GM18526 (cell line): ENCODE results near the gene UMODL1.
A peak's percentile ranks its signal among the peaks of the same experiment; 100 is the strongest.

Experiments used
- POLR2A ChIP-seq: IDR thresholded peaks from 3 replicates; pipeline ENCODE4 v1.6.1; 2011; ENCODE audit not compliant: insufficient read length; ENCODE audit errors: extremely low read depth

UMODL1 gene

GRCh38 chr21:42094811-42095210, 23.7 kb downstream of the UMODL1 start:
- TF ChIP-seq POLR2A: no peak

DNA sequence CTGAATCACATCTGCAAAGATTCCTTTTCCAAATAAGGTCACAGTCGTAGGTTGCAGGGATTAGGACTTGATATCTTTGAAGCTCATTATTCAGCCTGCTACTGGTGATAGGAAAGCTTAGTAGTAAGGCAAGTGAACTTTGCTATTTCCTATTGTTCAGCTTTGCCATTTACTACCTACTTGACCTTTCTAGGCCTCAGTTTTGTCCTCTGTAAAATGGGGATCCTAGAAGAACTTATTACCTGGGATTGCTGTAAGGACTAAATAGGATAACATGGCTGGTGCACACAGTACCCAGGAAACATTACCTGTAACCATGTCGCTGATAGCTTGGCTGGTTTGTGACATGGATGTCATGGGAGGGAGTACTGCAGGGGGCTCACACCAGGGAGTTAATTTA, 24.5 kb downstream of the UMODL1 start:
- TF ChIP-seq POLR2A: no peak

GRCh38 chr21:42096566-42096965, 25.4 kb downstream of the UMODL1 start:
- TF ChIP-seq POLR2A: no peak

DNA sequence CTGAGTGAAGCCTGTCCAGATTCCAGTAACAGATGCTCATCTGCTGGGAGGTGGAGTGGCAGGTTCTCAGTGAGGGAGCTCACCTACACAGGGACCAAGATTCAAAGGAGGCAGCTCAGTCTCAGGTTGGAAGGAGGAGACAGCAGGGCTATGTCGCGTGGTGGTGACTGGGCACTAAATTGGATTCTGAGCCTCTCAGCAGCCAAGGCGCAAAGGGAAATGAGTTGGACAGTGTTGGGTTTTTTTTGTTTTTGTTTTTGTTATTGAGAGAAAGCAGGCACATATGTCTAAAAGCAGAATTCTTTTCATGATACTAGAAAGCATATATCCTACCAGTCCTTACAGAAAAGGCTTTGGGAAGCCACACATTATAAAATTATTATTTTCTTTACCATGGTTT, 26.2 kb downstream of the UMODL1 start:
- TF ChIP-seq POLR2A: no peak

DNA sequence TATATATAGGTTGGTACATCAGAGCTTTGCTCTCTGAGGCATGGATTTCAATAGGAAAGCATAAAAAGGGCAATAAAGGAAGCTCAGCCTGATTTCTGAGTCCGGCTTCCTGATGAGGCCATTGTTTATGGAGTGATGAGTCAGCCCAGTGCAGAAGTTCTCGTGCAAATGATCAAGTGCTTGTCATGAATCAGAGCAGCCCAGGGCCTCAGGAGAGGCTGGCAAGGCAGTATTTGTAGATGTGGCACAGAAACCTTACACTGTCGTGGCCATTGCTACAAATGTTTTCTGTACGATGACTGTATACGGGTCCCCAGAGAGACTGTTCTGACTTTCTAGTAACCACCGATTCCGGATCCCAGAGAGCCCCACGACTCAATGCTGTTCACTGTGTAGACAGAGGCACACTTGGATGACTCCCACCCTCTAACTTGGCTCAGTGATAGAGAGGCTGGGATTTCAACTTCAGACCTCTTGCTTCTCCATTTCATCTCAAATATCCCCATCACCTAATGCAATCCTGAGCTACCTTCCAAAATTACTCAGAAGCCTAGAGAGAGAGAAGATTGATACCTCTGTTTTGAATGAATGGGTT, 26.8 kb downstream of the UMODL1 start:
- no peak for TF ChIP-seq POLR2A

DNA sequence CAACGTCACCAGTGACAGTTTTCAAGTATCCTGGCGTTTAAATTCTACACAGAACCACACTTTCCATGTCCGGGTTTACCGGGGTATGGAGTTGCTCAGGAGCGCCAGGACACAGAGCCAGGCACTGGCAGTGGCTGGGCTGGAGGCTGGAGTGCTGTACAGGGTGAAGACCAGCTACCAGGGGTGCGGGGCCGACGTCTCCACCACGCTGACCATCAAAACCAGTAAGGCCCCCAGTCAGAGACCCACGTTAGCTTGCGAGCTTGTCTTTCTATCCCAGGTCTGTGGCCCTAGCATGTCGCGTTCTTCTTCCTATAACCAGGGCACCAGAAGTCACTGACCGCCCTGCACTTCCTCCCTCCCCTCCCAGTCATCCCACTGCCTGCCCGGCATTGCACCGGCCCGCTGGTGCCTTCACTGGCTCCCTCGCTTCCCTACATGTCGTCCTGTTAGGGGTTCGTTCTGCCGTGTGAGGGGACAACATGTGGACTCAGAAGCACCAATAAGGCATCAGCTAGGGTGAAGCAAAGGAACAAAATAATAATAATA, 27.9 kb downstream of the UMODL1 start:
- no peak for TF ChIP-seq POLR2A

DNA sequence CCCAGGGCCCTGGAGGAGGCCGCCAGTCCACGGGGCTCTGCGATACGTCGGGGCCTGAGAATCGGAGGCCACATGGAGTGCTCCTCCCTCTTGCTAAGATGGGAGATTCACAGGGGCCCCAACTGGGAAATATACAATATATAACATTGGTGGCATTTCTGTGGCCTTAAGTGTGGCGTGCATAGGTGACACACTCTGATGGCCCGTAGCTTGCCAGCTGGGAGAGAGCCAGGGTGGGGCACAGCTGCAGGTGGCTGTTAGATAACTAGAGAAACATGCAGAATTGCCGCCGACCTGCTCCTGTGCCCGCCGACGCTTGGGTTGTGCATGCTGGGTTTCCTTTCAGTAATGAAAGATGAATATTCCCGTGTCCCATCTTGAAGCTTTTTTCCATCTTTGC, 30.1 kb downstream of the UMODL1 start:
- TF ChIP-seq POLR2A: no peak

- TF ChIP-seq POLR2A: no peak
Observed at GRCh38 chr21:42102076-42102475, 31.0 kb downstream of the UMODL1 start.

- TF ChIP-seq POLR2A: no peak
Observed at GRCh38 chr21:42102526-42102925, 31.4 kb downstream of the UMODL1 start.

- TF ChIP-seq POLR2A: no peak
Observed at GRCh38 chr21:42102991-42103390, 31.9 kb downstream of the UMODL1 start.

DNA sequence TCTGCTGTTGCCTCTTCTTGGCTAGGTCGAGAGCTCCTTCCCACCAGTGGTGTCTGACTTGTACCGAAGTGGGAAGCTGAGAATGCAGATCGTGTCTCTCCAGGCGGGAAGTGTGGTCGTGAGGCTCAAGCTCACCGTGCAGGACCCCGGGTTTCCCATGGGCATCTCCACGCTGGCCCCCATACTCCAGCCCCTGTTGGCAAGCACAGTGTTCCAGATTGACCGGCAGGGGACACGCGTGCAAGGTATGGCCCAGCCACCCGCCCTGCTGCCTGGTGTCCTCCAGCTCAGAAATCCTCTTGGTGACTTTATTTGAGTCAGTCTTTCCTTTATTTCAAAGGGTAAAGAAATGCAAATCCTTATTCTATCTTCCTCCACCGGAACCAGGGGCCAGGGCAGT, 32.7 kb downstream of the UMODL1 start:
- TF ChIP-seq POLR2A: no peak

DNA sequence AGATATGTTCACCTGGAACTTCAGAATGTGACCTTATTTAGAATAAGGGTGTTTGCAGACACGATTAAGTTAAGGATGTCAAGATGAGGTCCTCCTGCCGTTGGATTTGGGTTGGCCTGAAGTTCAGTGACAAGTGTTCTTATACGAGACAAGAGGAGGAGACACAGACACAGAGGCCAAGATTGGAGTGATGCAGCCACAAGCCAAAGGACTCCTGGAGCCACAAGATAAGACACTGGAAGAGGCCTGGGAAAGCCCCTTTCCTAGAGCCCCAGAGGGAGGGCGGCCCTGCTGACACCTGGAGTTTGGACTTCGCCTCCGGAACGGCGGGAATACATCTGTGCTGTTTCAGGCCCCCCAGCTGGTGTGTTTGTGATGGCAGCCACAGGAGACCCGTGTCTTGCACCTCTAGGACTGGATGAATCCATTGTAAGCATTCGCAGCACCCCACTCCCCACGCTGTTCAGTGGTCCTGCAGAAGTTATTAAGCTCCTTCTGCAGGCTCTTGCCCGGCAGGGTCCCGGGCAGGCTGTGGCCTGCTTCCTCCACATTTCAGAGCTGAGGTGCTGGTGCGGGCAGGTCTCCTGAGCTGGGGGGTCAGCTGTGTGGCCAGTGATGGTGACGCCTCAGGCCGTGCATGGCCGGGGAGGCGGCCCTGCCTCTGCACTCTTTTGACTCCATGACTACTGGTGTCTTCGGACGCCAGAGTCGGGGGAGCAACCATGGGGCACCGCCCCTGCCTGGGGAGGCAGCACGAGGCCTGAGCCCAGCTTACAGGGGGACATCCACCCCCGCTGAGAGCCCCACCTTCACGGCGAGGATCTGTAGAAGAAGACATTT, 34.6 kb downstream of the UMODL1 start:
- no peak for TF ChIP-seq POLR2A

- TF ChIP-seq POLR2A: no peak
Observed at GRCh38 chr21:42106425-42106824, 35.3 kb downstream of the UMODL1 start.

DNA sequence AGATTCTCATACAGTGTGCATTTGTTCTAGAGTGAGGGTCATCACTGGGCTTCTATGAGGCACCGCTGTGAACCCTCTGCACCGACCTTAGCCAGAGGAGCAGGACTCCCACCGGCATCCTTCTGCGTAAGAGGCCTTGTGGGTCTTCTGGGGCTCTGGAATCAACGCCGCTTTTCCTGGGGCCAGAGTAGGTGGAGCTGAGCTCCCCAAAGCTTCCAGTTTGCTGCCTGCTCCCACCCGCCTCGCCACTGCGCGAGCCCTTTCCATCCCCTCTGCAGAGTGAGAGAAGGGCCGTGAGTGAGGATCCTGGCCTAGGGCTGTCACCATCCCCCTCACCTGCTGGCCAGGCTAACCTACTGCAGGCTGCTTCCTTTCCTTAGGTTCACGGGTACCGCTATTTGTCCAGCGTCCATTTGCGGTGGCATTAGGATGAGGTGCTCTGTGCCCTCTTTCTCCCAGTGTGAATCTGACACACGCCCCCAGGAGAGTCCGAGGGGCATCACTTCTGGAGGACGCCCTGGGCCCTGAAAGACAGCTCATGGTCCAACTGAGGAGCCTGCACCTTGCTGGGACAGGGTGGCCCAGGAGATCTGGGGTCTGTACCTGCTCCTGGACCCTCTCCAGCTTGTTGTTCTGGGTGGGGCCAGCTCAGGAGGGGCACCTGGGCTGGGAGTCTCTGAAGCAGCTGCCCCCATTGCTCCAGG, 36.2 kb downstream of the UMODL1 start:
- TF ChIP-seq POLR2A: no peak

GRCh38 chr21:42107881-42108553, 36.9 kb downstream of the UMODL1 start:
- TF ChIP-seq POLR2A: peak; percentile 11
